GM19099 (cell line): ENCODE results near the gene FAM78B.

Experiments used
- POLR2A ChIP-seq: IDR thresholded peaks from 3 replicates; pipeline ENCODE4 v1.6.1; 2011; ENCODE audit warnings: low read depth; ENCODE audit not compliant: insufficient read length; ENCODE audit errors: extremely low read depth

The FAM78B gene

GRCh38 chr1:166166698-166167571 is at the start of gene FAM78B:
Gene FAM78B (minus strand): TSS chr1:166167001. CDS start chr1:166166248, 753 bp downstream.
- peak; percentile 40 for TF ChIP-seq POLR2A

- TF ChIP-seq POLR2A: no peak
These were observed 35.7 kb upstream of the FAM78B start for GRCh38 chr1:166202546-166202945.

GRCh38 chr1:166200743-166201142 is 33.9 kb upstream of the FAM78B start:
- TF ChIP-seq POLR2A: no peak

- no peak for TF ChIP-seq POLR2A
These were observed 30.8 kb upstream of the FAM78B start for GRCh38 chr1:166197597-166197996.

GRCh38 chr1:166197141-166197540 is 30.3 kb upstream of the FAM78B start:
- TF ChIP-seq POLR2A: no peak

- no peak for TF ChIP-seq POLR2A
These were observed 26.4 kb upstream of the FAM78B start for GRCh38 chr1:166193057-166193698.

GRCh38 chr1:166190400-166190799 is 23.6 kb upstream of the FAM78B start:
- no peak for TF ChIP-seq POLR2A

GRCh38 chr1:166189126-166189525 is 22.3 kb upstream of the FAM78B start:
- TF ChIP-seq POLR2A: no peak

GRCh38 chr1:166185526-166185925 is 18.7 kb upstream of the FAM78B start:
- no peak for TF ChIP-seq POLR2A

GRCh38 chr1:166184897-166185296 is 18.1 kb upstream of the FAM78B start:
- no peak for TF ChIP-seq POLR2A

GRCh38 chr1:166184012-166184411 is 17.2 kb upstream of the FAM78B start:
- no peak for TF ChIP-seq POLR2A

- no peak for TF ChIP-seq POLR2A
These were observed 15.5 kb upstream of the FAM78B start for GRCh38 chr1:166182281-166182680.

GRCh38 chr1:166176416-166176815 is 9.6 kb upstream of the FAM78B start:
- TF ChIP-seq POLR2A: no peak

- TF ChIP-seq POLR2A: no peak
These were observed 8.2 kb upstream of the FAM78B start for GRCh38 chr1:166175032-166175431.

- no peak for TF ChIP-seq POLR2A
These were observed 7.3 kb upstream of the FAM78B start for GRCh38 chr1:166174108-166174507.

GRCh38 chr1:166172106-166172505 is 5.3 kb upstream of the FAM78B start:
- no peak for TF ChIP-seq POLR2A
